Measurements from ENCODE around the gene DSTN.

DSTN gene

DNA sequence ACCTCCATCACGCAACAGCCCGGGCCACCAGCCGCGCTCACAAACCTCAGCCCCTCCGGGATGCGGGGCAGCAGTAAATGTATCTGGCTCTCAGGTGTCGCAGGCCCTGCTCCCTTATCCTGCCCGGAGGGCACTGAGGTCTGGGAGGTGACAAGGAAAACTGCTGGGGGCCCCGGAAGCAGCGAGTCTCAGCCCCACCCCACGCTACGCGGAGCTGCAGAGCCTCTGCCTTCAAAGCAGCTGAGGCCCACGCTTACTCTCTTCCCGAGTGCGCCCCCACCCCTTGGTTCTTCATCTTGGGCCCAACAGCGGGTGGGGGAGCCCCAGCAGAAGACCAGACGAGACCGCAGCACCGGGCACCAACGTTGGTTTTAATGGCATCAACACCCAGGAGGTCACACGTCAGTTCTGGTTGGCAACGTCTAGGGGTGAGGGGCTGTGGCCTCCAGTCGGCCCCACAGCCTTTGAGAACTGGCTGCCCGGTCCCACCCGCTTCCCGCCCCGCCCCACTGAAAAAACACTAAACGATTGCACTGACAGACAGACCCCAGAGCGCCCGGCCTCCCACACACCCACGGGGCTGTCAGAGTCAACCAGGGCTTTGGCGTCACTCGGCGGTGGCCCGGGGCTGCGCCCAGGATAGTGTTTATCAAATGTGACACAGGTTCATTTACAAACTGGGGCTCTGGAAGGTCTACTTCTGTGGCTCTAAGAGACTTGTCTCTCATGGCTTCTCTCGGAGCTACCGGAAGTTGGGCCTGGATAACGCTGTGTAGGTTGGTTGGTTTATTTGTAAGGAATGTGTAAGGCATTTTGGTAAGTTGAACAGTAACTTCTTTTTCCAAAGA lies 43.7 kb downstream of the DSTN start:
- no peak for DNase-seq

DNA sequence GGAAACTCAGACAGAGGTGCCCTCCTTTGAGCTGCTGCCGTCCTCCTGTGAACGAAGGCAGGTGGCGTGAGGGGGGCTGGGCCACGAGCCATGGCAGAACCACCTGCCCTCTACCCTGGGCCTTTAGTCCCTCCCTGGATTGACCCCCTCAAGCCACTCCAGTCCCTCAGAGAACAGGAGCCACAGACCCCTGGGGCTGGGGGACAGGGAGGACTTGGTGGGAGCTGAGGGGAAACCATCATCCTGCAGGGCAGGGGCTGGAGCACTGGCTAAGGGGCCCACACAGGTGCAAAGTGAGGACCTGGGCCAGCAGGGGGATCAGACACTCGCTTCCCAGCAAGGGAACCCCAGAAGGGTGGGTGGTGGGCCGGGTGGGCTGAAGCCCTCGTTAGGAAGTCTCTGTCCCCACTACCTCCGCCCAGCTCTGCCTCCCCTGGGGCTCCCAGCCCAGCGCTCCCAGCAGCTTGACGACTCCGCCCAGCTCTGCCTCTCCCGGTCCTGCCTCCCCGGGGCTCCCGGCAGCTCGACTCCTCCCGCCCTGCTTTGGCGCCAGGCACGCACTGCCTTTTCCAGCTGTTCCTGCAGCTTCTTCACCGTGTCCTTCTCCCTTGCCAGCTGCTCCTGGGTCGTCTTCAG lies 44.4 kb downstream of the DSTN start:
- DNase-seq = peak; percentile 85

DNA sequence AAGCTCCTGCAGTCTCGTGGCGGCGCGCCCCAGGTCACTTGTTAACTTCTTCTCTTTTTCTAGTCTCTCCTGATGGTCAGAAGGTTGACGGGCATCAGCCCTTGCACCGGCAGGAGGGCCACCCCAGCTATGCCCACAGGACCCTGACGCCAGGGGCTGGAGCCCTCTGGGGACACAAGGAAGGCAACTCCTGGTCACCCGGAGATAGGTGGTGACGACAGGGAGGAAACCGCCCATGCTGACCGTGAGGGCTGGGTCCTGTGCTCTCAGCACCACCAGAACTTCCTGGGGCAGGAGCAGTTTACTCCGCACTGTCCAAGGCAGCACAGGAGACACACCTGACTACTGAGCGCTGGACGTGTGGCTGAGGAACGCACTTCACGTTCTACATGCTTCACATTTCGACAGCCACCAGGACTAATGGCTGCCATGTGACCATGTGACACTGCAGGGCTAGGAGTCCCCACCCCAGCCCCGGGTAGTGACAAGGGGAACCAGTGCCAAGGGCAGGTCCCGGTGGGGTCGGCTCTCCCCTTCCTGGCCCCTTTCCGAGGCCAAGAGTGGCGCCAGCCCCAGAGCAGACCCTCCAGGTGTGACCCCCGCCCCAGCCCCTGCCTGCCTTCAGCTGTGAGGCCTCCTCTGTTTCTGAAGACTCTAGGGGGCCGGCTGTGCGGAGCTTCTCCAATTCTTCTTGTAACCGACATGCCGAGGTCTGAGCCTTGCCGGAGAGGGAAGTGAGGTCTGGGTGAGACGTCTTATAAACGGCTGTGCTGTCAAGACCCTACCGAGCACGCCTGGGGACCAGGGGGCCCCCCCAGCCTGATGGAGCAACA lies 45.2 kb downstream of the DSTN start:
- peak; percentile 65 for DNase-seq

DNA sequence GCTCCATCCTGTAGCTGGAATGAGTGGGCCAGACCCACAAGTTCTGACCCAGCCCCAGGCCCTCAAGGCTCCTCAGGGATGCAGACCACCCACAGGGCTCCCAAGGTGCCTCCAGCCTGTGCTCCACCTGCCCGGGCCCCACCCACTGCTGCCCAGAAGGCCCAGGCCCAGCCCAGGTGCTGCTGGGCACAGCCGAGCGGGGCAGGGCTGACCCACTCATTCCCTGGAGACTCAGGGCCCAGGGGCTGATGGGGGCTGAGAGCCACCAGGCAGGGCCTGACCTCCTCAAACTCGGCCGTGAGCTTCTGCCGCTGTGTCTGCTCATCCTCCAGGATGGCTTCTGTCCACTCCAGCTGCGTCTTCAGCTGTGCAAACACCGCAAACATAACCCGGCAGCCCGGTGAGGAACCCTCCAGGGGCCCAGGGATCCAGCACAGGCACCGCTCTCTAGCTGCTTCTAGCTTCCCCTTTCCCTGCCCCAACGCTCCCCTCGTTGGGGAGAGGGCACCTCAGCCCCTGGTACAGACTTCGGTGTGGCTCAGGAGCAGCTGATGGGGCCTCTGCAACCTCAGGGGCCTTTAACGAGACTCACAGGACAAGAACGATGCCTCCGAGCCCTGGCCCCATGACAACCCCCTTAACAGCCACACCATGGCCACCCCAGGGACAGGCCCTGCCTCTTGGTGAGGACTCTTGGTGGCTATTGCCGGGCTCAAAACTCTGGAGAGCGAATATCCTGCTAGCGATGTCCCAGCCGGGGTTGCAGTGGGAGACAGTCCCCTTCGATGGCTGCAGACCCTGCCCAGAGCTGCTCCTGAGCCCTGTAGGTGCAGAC lies 46.0 kb downstream of the DSTN start:
- peak; percentile 36 for DNase-seq

DNA sequence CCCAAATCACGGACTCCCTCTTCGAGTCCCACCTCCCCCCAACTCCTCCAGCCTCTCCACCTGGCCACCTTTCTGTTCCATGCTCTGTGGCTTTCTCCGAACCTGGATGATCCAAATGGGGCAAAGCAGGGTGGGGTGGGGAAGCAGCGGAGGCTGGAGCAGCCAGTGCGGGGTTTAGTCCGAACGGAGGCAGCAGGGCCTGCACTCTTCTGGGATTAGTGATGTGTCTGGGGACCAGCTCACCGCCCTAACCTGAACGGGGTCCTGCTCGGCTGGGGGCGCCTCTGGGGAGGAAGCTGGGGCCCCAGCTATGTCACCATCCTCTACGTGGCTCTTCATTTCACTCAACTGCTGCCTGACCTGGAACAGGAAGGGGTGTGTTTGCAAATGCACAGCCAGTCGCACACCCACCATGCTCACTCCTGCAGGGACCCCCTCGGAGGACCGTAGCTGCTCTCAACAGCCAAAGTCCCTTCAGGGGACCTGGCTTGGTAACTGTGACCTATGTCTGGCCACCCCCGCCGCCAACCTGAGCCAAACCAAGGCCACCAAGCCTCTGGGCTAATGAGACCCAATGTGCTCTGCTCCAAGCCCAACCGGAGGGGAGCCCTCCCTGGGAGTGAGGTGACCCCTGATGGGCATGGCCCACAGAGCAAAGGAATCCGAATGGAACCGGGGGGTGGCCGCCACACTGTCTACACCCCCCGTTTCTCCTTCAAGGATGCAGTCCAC lies 46.8 kb downstream of the DSTN start:
- peak; percentile 31 for DNase-seq

DNA sequence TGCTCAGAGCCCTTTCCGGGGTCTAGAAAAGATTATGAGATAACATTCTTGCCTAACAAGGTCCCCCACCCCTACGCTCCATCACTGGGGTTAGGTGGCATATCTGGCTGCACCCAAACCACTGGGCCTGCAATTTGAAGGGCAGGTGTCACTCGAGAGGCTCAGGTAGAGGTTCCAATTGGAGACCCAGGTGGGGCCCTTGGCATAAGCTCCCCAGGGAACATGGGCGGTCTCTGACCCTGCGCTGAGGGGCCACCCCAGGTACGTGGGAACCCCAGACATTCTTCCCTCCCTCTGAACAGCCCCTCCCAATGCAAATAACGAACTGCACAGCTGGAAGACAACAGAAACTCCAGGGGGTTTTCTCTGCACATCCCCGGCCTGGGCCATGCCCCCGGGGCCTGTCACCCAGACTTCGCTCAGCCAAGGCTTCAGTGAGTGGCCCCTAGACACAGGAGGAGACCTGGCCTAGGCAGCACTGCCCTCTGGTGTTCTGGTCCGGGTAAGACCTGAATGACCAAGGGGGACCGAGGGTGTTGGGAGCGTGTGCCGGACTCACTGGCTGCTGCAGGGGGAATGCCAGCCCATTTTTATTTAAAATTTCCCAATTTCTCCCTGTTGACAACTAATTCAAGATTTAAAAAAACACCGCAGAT lies 47.5 kb downstream of the DSTN start:
- DNase-seq = peak; percentile 71

DNA sequence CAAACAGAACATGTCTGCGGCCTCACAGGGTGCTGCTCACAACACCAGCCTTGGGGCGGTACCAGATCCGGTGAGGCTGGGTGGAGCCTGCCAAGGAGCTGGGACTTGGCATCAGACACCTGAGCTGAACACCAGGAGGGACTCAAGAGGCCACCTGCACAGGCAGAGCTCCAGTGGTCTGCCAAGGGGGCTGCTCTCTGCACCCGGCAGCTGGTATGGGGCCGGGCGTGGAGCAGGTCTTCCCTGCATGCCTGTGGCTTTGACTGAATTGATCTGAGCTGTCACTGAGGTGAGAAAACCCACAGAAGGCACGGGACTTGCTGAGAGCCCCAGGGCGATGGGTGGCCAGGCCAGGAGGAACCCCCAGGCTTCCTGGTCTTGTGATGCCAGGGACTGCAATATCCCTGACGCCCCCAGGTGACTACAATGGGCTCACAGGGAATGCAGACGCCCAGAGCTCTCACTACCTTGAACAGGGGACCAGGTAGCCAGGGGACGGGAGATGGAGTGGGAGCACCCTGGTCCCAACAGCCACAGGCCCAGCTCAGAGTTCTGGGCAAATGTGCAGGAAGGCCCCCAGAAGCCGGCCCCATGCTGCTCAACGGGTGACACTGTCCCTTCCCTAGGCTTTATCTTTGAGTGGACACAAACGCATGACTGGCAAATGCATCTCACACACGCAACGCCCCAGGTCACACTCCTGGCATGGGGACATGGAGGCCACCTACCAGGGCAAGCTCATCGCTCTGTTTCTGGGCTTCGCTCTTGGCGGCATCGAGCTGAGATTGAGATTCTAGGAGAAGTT lies 48.2 kb downstream of the DSTN start:
- DNase-seq = peak; percentile 21

DNA sequence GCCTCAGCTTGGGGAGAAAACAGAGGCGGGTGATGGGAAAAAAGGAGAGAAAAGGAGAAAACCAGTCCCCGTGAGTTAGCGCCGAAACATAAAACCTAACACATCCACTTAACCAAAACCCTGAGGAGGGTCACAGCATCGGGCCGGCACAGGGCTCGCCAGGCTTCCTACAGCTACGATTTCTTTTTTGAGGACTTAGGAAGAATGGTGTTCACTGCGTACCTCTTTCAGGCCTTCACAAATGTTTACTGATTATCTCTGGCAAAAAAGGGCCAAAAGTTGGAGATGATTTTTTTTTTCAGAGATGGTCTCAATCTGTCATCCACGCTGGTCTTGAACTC lies 48.8 kb downstream of the DSTN start:
- no peak for DNase-seq

DNA sequence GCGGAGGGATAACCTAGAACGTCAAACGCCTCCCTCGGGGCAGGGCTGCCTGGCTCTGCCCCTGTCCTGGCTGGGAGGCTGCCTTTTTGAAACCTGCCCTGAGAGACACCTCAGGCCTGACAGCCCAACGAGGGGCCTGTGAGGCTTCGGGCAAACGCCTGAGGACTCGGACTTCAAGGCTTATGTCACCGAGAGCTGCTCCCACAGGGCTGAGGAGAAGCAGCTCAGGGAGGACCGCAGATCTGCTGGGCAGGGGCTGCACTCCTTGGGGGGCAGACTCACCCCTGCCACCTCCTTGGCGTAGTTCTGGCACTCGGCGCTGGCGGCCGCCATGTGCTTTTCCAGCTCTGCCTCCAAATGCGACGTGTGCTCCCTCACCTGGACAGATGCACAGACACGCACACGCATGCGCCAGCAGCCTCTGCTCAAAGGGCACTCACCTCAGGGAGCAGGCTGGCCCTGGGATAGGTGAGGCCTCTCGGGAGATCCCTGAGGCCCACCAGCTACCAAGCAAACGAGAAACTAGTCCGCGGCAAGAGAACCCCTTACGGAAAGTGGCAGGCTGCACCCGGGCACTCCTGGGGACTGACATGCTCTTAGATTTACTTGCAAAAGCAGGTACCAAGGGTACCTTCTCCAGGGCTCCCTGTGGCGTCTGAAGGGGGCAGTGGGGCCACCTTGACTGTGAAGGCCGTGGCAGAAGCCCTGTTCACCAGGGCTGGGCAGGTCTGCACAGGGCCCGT lies 49.6 kb downstream of the DSTN start:
- DNase-seq = peak; percentile 22

DNA sequence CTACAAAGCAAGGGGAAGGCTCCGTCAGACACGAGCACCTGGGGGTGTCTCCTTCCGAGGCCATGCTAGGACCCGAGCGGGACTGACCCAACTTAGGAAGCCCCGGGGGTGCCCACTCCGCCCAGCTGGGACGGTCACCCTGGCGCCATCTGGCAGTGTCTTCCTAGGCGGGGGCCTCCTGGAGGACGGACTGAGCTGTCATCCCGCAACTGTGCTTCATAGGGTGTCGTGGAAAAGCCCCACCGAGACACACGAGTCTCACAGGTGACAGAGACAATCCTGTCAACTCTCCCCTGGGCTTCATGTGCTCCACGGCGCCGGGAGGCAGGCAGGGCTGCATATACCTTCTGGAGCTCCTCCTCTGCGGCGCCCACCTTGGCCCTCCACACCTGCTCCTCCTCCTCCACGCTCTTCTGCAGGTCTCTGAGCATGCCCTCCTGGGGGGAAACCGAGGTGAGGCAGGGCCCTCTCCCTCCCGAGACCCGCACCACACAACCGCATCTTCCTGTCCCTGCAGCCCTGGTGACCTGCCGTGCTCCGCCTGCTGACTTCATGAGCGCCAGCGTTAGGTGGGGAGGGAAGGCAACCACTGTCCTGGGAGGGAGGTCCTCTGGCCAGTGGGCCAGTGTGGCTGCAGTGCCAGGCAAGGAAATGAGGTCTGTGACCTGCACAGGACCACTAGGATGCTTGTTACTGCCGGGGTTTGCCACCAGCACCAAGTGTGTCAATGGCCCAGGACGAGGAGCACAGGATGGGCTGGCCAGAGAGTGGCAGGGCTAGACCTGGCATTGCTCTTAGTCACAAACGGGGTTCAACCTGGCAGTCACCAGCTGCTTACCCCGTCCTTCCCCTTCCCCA lies 50.7 kb downstream of the DSTN start:
- peak; percentile 22 for DNase-seq

DNA sequence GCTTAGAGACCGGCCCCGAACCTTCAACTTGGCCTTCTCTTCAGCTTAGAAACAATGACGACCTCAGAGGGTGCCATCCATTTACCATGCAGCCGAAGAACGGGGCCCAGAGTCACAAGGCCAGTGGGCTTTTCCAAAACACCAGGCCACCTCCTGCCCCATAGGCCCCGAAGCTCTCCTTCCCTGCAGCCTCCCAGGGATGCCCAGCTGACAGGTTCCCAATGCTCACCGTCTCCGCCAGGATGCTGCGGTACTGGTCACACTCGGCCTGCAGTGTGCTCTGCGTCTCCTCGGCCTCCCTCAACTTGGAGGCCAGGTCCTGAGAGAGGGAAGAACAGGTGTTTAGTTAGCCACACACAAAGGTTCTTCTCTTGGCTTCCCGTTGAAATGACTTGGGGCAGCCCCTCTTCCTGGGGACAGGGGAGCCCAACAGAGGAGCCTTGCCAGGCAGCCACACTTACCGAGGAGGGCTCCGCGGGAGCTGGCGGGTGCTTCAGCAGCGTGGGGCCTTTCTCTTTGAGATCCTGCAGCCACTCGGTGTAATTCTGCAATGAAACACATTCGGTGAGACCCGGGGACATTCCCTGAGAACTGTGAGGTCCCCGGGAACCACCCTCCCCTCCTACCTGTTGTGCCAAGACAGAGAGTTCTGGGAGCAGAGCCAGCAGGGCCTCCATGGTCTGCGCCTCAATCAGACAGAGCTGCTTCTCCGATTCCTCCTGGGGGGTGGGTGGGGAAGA lies 51.5 kb downstream of the DSTN start:
- DNase-seq = peak; percentile 21

DNA sequence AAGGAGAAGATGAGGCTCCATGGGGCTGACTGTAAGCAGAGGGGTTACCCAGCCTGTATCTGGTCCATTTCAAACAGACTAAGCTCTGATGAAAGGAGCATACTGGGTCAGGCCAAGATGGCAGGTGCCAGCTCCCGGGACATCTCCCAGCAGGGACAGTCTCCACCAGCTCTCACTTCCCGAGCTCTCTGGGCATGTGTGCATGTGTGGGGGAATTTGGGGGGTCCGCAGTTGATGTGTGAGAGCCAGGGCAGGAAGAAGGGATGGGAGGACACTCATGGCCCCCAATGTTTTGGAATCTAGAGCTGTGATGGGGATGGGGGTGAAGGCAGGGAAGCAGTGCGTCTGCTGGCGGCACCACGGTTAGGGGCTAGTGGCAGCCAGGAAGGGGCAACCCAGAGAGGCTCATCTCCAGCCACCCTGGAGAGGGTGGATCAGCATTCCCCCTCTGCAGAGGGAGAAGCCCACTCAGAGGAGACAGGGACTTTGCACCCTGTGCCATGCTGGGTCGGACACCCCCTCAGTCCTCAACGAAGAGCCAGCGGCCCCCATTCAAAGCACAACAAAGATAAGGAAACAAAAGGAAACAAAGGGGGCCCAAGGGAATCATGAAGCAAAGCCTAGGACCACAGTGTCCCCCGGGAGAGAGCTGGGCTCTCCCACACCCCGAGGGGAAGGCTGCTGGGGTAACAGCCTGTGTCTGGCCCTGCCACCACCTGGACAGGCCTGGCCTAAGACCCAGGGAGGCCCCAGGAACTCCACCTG lies 52.4 kb downstream of the DSTN start:
- peak; percentile 19 for DNase-seq

DNA sequence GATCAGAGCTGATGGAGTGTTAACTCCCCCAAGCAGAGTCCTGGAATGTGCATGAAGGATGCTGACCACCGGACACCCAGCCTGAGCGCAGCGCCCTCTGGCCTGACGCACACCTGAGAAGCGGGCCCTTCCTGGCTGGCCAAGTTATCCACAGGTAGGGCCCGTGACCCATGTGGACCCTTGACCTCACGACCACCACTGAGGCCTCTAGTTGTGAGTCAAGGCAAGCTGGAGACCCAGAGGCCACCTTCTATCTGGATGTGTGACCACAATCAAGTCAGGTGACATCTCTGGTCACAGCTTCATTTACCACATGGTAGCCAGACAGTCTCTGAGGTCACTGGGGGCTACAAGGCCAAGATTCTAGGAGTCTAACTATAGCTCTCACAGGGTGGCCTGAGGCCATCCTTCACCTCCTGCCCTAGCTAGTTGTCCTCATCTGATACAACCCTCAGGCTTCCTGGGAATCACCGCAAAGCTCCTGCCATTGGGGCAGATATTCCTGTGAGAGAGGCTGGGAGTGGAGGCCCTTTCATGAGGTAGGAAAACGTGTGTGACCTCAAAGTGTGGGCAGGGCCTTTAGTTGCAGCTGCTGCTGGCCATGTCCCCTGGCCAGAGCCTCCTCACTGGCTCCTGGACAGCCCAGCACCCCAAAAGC lies 53.1 kb downstream of the DSTN start:
- DNase-seq = peak; percentile 8

DNA sequence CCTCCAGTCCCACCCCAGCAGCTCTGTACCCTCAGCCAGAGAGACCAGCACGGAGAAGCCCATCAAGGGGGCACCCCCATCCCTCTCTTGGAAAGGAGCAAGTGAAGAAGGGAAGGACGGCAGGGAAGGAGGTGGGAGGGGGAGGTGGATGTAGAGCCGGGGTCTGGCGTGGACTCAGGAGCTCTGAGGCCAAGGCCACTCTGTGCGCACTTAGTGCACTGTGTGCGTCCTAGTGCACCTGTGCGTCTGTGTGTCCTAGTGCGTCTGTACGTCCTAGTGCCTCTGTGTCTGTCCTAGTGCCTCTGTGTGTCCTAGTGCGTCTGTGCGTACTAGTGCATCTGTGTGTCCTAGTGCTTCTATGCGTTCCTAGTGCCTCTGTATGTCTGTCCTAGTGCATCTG lies 54.2 kb downstream of the DSTN start:
- DNase-seq = peak; percentile 15

DNA sequence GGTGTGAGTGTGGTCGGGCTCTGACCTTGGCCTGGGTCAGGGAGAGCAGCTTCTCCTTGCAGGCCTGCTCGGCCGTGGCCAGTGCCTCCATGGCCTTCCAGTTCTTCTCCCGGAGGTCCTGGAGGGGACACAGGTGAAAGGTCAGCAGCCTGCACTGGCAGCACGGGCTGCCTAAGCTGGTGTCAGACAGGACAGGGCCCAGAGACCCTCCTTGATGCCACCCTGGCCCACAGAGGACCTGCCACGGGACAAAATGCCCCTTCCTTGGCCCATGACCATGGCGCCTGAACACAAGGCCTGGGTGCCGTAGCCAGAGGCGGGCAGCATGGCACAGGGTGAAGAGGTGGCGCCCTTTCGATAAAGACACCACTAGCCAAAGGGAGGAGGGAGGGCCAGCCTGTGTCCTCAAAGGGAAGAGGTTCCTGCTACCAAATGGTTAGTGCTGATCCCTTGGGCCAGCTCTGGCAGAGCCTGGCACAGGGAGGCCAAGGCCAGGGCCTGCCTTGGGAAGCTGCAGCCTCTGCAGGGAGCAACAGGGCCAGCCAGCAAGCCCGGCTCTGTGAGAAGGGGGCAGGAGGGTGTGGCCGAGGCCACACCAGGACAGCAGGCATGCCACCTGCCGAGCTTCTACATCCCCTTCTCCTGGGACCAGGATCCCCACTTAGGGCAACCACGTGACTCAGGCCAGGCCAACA lies 54.8 kb downstream of the DSTN start:
- peak; percentile 27 for DNase-seq

Data from femur (tissue), 1 donor.